ENCODE results near the gene DUSP28.

DUSP28 gene

DNA sequence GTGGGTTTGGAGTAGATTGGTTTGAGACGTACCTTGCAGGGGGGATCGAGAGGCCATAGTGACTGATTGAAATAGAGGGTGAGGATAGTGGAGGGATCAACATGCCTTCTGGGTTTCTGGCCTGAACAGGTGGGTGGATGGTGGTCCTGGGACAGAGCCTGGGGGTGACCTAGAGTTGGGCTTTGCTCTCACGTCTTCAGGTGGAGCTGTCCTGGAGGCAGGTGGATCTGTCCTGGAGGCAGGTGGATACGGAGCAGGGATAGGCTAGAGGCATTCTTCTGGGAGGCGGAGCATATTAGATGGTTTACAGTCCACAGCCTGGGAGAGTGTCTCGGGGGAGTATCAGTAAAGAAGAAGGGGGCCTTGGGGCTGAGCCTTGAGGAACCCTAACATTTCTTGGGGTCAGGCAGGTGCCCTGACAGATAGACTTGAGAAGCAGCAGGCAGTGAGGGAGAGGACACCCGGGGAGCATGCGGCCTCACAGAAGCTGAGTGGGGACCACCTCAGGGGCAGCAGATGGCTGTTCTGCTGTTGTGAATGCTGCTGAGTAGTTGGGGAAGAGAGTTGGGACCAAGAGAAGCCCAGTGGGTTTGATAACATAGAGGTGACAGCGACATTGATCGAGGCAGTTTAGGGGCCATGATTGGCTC is 28.0 kb downstream of the DUSP28 start:
- no peak for DNase-seq

DNA sequence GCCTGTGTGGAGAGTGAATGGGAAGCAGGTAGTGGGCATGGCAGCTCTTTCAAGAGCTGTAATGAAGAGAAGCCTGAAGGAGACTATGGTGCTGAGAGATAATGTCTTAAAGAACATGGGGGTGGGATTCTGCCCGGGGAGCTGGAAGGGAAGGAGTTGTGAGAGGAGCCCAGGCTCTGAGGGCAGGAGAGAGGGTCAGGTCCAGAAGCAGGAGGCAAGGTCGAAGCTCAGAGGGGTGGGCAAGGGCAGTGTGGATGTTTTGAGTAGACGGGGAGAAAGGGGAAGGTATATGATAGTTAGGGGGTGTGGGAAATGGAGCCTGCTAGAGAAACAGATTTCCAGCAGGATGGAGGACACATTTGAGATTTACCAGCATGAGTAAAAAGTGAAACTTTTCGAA is 28.5 kb downstream of the DUSP28 start:
- DNase-seq, result no peak

DNA sequence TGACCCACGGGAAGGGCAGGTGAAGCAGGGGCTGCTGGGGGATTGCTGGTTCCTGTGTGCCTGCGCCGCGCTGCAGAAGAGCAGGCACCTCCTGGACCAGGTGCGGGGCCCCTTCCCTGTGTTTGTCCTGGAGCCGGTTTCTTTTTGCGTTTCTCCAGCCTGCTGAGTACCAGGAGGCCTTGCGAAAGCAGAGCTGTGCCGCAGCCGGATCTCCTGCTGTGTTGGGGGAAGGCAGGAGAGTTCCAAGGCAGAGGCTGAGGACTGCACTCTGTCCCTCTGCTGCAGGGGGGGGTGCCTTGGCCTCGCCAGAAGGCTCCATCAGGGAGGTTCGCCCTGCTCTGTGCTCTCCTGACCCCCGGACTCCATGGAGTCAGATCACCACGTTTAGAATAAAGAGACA is 29.2 kb downstream of the DUSP28 start:
- no peak for DNase-seq

DNA sequence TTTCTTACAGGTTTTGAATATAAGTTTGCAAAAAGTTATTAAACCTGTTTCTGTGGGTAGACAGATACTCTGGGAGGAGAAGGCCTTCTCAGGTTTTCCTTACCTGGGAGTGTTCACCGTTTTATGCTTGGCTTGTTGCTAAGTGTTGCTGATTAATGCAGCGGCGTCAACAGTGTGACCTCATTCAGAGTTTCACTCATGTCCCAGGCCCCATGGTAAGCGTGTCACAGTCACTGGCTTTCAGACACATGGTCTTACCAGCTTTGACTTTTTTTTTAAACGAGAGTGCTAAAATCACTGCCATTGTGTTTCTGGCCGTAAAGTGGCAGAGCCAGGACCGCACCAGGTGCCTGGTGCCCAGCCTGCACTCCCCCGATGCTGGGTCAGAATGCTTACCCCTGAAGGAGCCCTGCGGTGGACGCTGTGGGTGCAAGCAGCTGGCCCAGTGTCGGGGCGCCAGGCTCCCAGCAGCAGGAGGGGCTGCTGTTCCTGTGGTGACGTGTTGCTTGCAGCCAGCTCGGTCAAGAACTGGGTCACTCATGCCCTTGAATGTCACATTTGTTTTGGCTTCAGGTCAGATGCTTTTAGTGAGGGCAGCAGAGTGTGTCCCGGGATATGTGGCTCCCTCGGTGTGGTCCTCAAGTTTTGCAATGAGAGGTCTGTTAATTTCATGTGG is 29.8 kb downstream of the DUSP28 start:
- DNase-seq, result no peak

DNA sequence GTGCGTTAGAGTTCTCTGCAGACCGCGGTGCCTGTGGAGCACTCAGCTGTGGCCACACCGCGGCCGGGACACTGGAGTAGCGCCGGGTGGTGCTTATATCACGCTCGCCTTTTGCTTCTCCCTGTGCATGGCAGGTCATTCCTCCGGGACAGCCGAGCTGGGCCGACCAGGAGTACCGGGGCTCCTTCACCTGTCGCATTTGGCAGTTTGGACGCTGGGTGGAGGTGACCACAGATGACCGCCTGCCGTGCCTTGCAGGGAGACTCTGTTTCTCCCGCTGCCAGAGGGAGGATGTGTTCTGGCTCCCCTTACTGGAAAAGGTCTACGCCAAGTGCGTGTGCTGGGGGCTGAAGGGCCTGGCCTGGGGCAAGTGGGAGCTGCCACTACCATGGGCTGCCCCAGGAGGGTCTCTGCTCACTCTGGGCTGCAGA is 30.5 kb downstream of the DUSP28 start:
- no peak for DNase-seq

DNA sequence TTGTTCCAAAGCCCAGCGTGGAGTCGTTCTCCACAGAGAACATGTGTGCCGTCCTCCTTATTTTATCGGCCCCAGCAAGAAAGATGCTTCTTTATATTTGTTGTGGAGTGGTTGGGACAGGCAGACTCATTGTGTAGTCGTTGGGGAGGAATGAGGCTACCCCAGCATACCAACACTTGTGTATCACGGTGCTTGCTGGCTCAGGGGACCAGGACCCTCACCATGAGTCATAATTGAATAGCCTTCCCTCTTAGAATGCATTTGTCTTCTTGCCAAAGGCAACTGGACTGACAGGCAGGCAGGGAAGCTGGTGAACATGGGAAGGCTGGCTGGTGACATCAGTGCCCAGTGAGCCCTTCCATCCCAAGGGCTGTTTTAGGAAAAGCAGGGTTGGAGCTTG is 31.1 kb downstream of the DUSP28 start:
- DNase-seq, result no peak

DNA sequence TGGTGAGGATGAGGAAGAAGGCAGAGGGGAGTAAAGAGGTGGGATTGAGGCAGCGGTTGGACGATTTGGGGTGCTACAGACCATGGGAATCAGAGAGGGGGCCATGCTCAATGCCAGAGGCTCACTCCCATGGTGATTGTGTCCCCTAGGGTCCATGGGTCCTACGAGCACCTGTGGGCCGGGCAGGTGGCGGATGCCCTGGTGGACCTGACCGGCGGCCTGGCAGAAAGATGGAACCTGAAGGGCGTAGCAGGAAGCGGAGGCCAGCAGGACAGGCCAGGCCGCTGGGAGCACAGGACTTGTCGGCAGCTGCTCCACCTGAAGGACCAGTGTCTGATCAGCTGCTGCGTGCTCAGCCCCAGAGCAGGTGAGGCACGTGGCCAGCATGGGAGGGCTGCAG is 31.6 kb downstream of the DUSP28 start:
- no peak for DNase-seq

DNA sequence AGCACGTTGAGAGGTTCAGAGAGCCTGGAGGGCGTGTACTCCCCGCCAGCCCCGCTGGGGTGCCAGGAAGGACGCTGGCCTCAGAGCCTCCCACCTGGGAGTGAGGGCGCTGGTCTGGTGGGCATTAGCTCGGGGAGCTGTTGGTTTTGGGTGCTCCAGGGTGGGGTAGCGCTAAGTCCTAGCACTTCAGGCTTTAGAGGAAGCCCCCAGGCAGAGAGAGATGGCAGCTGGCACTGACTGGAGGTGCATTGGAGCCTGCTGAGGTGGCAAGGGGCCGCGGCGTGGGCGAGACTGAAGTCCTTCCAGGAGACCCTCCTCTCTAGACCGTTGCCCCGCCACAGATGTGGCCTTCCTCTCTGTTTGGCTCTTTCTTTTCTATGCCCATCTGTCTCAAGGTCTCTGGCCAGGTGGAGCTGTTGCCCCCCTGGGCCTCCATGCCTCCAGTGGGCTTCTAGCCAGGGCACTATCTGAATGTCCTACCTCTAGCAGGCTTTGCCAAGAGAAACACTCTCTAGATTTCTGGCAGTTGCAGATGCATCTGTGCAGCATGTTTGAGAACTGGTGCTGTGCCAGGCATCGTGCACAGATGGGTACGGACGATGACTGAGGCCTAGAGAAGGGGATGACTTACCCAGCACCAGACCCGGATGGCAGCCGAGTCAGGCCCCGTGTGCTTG is 33.0 kb downstream of the DUSP28 start:
- DNase-seq, result no peak

DNA sequence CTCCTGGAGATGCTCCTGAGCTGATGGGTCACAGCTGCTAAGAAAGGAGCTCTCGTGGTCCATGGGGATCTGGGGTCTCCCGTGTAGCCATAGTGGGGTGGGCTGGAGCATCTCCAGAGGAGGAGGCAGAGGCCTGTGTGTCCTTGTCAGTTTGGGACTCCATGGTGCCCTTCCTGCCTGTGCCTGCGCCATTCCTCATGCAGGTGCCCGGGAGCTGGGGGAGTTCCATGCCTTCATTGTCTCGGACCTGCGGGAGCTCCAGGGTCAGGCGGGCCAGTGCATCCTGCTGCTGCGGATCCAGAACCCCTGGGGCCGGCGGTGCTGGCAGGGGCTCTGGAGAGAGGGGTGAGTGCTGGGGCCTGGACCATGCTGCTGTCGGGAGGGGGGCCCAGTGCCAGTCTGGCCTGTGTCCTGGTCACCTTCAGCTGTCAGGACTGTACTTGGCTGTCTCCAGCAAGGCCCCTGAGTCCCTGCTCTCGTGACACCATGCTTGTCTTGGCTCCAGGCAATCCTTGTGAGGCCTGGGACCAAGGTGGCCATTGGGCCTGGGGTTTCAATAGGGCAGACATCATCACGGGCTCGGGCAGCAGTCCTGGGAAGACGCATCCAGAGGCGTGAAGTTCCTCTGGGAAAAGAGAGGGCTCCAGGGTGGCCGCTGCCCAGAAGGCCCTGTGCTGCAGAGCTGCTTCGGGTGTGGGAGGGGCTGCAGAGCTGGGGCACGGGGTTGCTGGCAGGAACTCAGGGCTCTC is 33.7 kb downstream of the DUSP28 start:
- no peak for DNase-seq

DNA sequence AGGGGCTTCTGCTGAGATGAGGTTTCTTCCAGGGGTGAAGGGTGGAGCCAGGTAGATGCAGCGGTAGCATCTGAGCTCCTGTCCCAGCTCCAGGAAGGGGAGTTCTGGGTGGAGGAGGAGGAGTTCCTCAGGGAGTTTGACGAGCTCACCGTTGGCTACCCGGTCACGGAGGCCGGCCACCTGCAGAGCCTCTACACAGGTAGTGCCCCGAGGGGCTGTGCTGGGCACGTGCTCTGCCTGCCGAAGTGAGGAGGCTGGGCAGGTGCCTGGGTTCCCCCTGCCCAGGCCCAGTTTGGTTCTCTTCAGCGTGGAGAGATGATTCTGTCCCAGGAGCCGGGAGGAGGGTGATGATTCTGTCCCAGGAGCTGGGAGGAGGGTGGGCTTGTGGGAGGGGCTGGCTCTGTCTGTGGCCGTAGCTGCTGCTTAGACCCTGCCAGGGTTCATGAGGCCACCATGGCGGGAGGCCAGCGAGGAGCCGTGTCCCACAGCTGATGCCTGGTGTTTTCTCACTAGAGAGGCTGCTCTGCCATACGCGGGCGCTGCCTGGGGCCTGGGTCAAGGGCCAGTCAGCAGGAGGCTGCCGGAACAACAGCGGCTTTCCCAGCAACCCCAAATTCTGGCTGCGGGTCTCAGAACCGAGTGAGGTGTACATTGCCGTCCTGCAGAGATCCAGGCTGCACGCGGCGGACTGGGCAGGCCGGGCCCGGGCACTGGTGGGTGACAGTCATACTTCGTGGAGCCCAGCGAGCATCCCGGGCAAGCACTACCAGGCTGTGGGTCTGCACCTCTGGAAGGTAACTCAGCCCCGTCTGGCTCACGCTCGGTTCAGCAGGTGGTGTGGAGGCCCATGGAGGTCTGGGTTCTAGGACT is 34.6 kb downstream of the DUSP28 start:
- DNase-seq, result no peak

DNA sequence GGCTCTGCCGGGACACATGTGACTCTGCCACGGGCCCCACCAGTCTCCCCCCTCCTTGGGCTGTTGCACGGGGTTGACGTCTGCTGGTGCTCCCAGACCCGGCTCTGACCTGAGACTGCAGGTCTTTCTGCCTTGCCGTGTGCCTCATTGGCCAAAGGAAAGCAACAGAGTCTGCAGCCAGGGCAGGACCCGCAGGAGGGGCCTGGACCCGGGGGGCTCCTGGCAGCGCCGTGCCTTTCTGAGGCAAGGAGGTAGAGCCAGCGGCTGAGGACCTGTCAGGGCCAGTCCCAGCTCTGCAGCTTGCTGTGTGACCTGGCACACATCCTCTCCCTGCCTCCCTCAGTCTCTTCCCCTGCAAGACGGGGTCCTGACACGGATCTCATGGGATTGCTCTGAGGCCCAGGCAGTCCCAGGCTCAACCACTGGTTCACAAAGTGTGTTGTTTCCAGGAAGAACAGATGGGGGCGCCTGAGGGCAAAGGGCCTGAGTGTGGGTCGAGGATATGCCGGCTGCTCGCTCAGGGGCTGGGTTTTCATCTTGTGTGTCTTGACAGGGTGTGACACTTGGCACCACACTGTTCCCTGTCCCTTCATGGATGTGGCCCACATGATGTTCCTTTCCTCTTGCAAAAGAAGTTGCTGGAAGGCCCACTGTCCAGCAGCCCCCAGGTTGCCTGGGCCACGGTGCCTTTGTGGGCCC is 35.4 kb downstream of the DUSP28 start:
- DNase-seq, result no peak

DNA sequence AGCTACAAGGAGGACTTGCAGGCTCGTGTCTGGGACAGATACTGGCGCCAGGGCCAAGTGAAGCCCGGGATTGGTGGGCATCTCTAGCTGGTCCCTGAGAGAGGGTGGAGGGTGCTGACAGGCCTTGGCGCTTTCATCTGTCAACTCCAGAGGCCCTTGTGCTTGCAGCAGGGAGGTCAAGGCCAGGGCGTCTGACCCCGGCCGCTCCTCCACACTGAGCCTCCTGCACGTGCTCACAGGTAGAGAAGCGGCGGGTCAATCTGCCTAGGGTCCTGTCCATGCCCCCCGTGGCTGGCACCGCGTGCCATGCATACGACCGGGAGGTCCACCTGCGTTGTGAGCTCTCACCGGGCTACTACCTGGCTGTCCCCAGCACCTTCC is 35.9 kb downstream of the DUSP28 start:
- DNase-seq, result no peak

DNA sequence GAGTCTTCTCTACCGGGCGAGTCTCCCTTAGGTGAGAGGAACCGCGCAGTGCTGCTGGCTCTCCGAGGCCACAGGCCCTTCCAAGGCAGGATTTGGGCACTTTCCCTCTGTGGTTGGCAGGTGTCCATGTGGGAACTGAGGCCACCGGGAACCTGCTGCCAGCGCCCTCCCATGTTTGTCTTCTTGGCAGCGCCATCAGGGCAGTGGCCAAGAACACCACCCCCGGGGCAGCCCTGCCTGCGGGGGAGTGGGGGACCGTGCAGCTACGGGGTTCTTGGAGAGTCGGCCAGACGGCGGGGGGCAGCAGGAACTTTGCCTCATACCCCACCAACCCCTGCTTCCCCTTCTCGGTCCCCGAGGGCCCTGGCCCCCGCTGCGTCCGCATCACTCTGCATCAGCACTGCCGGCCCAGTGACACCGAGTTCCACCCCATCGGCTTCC is 36.4 kb downstream of the DUSP28 start:
- no peak for DNase-seq

DNA sequence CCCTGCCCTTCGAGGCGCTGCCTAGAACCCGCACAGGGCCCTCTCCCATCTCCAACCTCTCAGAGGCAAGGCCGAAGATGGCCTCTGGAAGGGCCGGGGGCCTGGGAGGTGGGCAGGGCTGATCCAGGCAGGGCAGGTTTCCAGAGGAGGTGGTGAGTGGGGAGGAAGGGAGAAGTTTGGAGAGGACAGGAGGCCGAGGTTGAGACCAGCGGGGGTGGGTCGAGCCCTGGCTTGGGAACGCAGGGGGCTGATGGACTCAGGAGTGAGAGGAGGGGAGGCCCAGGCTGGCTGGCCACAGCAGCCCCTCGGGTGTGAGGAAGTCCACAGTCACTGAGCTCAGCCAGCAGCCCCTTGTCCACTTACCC is 36.9 kb downstream of the DUSP28 start:
- DNase-seq, result no peak

DNA sequence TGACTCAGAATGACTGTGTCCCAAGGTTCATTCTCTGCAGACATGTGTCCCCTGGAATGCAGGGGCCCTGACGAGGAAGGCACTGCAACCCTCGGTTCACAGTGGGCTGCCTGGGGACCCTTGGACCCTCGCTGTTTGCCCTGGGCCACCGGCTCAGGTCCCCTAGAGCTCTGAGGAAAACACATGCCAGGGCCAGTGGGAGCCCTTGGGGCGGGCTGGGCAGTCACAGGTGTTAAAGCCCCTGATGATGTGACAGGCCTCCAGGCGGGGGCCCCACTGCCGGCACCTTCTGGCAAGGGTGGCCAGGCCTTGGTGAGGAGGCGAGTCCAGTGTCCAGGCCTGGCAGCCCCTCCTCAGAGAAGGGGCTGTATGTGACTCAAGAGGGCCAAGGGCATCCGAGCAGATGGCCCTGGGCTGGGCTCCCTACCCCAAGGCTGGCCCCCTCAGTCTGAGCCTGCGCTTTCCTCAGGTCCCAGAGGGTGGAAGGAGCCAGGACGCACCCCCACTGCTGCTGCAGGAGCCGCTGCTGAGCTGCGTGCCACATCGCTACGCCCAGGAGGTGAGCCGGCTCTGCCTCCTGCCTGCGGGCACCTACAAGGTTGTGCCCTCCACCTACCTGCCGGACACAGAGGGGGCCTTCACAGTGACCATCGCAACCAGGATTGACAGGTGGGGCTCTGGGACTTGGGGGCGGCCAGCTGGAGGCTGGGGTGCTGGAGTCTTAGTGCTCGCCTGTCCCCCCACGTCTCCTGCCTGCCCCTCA is 37.4 kb downstream of the DUSP28 start:
- DNase-seq, result no peak

DNA sequence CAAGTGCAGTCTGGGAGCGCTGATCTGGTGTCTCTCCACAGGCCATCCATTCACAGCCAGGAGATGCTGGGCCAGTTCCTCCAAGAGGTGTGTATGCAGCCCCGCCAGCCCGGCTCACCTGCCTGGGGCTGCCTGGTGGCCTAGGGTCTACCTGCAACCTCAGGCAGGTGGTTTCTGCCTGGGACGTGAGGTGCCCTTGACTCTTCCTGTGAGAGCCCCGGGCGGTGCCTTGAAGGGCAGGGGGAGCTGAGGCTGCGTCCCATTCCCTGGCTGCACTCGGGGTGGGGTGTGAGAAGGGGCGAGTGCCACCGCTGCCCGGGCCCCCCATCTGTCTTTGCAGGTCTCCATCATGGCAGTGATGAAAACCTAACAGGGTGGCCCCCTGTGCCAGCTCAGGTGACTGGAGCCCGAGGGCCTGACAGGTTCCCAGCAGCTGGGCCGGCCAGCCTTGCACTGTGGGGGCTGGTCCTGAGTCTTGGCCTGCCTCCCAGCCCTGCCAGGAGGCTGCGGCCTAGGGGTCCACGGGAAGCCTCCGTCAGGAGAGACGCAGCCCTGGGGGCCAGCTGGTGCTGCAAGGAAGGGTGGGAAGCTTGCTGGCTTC is 38.3 kb downstream of the DUSP28 start:
- no peak for DNase-seq

DNA sequence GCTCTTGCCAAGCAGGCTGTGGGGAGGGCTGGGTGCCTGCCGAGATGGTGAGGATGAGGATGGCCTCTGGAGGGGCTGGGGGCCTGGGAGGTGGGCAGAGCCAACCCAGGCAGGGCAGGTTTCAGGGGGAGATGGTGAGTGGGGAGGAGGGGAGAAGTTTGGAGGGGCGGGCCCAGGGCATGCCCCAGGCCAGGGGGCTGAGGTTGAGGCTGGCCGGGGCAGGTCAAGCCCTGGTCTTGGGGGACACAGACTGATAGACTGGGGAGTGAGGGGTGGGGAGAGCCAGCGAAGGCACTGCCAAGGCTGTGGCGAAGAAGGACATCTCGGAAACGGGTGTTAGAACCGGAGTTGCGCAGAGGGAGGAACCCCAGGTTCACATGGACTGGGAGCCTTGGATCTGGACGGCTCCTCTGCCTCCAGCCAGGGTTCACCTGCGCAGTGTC is 39.0 kb downstream of the DUSP28 start:
- DNase-seq, result no peak

DNA sequence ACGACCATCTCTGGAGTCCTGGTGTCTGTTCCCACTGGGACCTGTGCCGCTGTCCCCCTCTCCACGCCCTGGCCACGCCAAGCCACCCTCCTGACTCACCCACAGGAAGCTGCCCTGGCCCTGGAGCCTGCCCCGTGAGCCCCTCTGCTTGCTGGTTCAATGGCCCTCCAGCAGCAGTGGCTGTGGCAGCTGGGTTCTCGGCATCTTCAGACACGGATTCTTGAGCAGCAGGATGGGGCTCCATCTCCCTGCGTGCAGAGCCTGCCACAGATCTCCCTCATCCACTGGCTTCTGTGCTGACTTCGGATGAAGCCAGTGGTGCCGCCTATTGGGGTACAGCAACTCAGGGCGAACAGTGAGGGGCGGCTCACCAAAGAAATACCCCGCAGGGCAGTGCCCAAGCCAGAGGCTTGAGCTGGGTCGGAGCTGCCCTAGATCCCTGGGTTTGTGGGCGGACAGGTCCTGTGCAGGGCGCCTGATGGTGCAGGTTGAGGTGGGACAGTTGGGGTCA is 40.3 kb downstream of the DUSP28 start:
- no peak for DNase-seq

DNA sequence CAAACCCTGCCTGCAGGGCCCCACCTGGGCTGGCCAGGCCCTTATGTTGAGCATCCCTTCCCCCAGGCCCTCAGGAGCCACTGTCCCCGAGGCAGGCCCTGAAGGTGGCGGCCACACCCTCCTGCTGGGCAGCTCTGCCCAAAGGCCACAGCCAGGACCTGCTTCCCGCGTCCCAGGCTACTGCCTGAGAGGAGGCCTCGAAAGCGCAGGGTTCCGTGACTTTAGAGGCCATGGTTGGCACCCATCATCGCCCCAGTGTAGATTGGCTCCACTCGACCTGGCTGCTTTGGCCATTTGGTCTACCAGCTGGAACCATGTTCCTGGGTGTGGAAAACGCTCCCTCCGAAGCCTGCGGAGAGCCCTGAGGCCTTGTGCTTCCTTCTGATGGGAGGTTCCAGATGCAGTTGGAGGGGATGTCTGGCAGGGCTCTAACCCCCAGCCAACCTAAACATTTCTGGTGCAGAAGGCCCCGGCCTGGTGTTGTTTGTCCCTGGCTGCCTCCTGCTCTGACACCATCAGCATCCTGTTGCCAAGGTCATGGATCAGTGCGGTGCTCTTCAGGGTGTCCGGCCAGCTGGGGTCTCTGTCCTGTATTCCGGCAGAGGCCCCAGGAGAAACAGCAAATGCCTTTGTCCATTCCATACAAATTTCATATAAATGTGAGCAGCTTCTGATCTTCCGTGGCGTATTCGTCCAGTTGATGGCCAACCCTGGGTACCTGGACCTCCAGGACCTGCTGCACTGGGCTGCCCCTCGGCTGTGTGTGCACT is 41.1 kb downstream of the DUSP28 start:
- DNase-seq, result no peak

DNA sequence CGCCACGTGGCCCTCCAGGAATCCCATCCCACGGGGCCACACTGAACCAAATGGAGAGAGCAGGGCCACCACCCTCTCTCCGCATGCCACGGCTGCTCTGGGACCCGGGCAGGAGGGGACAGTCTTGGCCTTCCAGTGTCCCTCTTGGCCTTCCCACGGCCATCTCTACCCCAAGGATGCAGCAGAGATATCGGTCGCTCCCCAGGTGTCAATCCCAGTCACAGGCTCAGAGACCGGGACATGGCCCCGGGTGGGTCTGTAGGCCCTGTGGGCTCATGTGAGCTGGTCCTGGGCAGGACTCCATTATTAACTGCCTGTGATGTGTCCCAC is 41.6 kb downstream of the DUSP28 start:
- no peak for DNase-seq
